ENCODE results near the gene UBD.

UBD gene
- total RNA-seq, result 0 reads per million in 3 donors

- Histone ChIP-seq H3K36me3 (ENCODE audit: control insufficient read depth, insufficient read depth, low read length) (no peaks in the 10 kb centered on the region), H3K4me1 (ENCODE audit: control insufficient read depth, insufficient read depth, low read length, poor library complexity, severe bottlenecking) (no peaks in the 10 kb centered on the region), H3K4me3 (ENCODE audit: insufficient read depth, low read depth, low read length, poor library complexity, severe bottlenecking) (no peak within 1 kb of the TSS), H3K27me3 (replicated peaks; ENCODE audit: control insufficient read depth, insufficient read depth, low read length, poor library complexity, severe bottlenecking) (peaks cover 14% of the 10 kb centered on the region), H3K27ac (ENCODE audit: insufficient read depth, low read length, poor library complexity, severe bottlenecking) (no peak within 1 kb of the TSS), H3K9me3 (ENCODE audit: control insufficient read depth, low read length) (no peaks in the 10 kb centered on the region)
- no peak for DNase-seq
These were observed at the start of gene UBD for GRCh38 chr6:29559524-29560287. TSS of gene UBD (minus strand) at chr6:29559732. CDS start at chr6:29559701, 31 bp downstream.

DNA sequence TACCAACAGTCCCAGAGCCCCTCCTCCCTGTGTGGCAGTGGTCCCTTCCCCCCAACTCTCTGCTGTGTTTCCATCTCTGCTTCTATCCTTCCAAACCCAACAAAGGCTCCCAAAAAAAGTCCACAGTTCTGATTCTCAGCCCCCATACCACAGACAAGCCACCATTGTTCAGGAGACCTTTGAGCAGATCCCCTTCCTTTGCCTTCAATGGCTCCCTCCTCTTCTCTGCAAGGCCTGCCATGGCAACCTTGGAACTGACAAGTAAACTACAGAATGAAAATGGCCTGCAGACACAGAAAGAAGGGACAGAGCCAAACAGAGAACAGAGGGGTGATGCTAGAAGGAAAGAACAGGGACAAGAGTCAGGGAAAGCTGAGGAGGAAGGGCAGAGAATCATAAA, 48.6 kb upstream of the UBD start:
- no peak overlapping the region for H3K4me3 ChIP-seq (ENCODE audit: insufficient read depth, low read depth, low read length, poor library complexity, severe bottlenecking)
- H3K9me3 ChIP-seq (ENCODE audit: control insufficient read depth, low read length), result no peaks in the 10 kb centered on the region
- H3K4me1 ChIP-seq (ENCODE audit: control insufficient read depth, insufficient read depth, low read length, poor library complexity, severe bottlenecking), result no peaks in the 10 kb centered on the region
- no peak for DNase-seq
- H3K27me3 ChIP-seq (replicated peaks; ENCODE audit: control insufficient read depth, insufficient read depth, low read length, poor library complexity, severe bottlenecking), result no peaks in the 10 kb centered on the region
- no peak overlapping the region for H3K27ac ChIP-seq (ENCODE audit: insufficient read depth, low read length, poor library complexity, severe bottlenecking)
- peaks cover 74% of the 10 kb centered on the region for H3K36me3 ChIP-seq (ENCODE audit: control insufficient read depth, insufficient read depth, low read length)

GRCh38 chr6:29603930-29604329, 44.4 kb upstream of the UBD start:
- Histone ChIP-seq H3K9me3 (ENCODE audit: control insufficient read depth, low read length) (no peaks in the 10 kb centered on the region), H3K36me3 (ENCODE audit: control insufficient read depth, insufficient read depth, low read length) (peaks cover 50% of the 10 kb centered on the region), H3K27ac (ENCODE audit: insufficient read depth, low read length, poor library complexity, severe bottlenecking) (no peak overlapping the region), H3K27me3 (replicated peaks; ENCODE audit: control insufficient read depth, insufficient read depth, low read length, poor library complexity, severe bottlenecking) (no peaks in the 10 kb centered on the region), H3K4me1 (ENCODE audit: control insufficient read depth, insufficient read depth, low read length, poor library complexity, severe bottlenecking) (no peaks in the 10 kb centered on the region), H3K4me3 (ENCODE audit: insufficient read depth, low read depth, low read length, poor library complexity, severe bottlenecking) (no peak overlapping the region)
- no peak for DNase-seq

- Histone ChIP-seq H3K4me1 (ENCODE audit: control insufficient read depth, insufficient read depth, low read length, poor library complexity, severe bottlenecking) (no peaks in the 10 kb centered on the region), H3K4me3 (ENCODE audit: insufficient read depth, low read depth, low read length, poor library complexity, severe bottlenecking) (no peak overlapping the region), H3K27ac (ENCODE audit: insufficient read depth, low read length, poor library complexity, severe bottlenecking) (no peak overlapping the region), H3K36me3 (ENCODE audit: control insufficient read depth, insufficient read depth, low read length) (peaks cover 45% of the 10 kb centered on the region), H3K9me3 (ENCODE audit: control insufficient read depth, low read length) (no peaks in the 10 kb centered on the region), H3K27me3 (replicated peaks; ENCODE audit: control insufficient read depth, insufficient read depth, low read length, poor library complexity, severe bottlenecking) (no peaks in the 10 kb centered on the region)
- no peak for DNase-seq
These were observed 43.9 kb upstream of the UBD start for GRCh38 chr6:29603456-29603855.

GRCh38 chr6:29602564-29603361, 43.2 kb upstream of the UBD start:
- Histone ChIP-seq H3K27ac (ENCODE audit: insufficient read depth, low read length, poor library complexity, severe bottlenecking) (no peak overlapping the region), H3K9me3 (ENCODE audit: control insufficient read depth, low read length) (no peaks in the 10 kb centered on the region), H3K4me1 (ENCODE audit: control insufficient read depth, insufficient read depth, low read length, poor library complexity, severe bottlenecking) (no peaks in the 10 kb centered on the region), H3K36me3 (ENCODE audit: control insufficient read depth, insufficient read depth, low read length) (peaks cover 42% of the 10 kb centered on the region), H3K27me3 (replicated peaks; ENCODE audit: control insufficient read depth, insufficient read depth, low read length, poor library complexity, severe bottlenecking) (no peaks in the 10 kb centered on the region), H3K4me3 (ENCODE audit: insufficient read depth, low read depth, low read length, poor library complexity, severe bottlenecking) (no peak overlapping the region)
- DNase-seq, result no peak

DNA sequence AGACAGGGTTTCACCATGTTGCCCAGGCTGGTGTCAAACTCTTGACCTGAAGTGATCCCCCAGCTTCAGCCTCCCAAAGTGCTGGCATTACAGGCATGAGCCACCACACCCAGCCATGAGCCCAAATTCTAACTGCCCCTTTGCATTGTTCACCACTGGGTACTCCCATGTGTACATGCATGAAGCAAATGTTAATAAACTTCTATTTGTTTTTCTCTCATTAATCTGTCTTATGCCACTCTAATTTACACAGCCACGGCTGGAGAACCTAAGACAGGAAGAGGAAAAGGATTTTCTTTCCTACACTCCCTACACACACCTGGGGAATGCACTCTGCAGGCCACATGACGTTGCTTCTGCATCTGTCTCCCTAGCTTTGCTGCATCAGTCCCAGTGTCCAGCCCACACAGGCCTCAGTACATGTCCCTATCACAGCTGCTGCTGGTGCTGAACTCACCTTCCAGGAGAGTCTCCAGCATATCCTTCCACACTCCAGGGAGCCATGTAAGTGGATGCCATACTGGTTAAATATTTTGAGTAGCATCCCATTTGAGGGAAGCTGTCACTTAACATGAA, 38.7 kb upstream of the UBD start:
- DNase-seq, result no peak
- Histone ChIP-seq H3K36me3 (ENCODE audit: control insufficient read depth, insufficient read depth, low read length) (peaks cover 7% of the 10 kb centered on the region), H3K27ac (ENCODE audit: insufficient read depth, low read length, poor library complexity, severe bottlenecking) (no peak overlapping the region)

GRCh38 chr6:29597184-29597583, 37.7 kb upstream of the UBD start:
- Histone ChIP-seq H3K9me3 (ENCODE audit: control insufficient read depth, low read length) (no peaks in the 10 kb centered on the region), H3K36me3 (ENCODE audit: control insufficient read depth, insufficient read depth, low read length) (peaks cover 3% of the 10 kb centered on the region), H3K4me1 (ENCODE audit: control insufficient read depth, insufficient read depth, low read length, poor library complexity, severe bottlenecking) (no peaks in the 10 kb centered on the region), H3K27me3 (replicated peaks; ENCODE audit: control insufficient read depth, insufficient read depth, low read length, poor library complexity, severe bottlenecking) (no peaks in the 10 kb centered on the region), H3K27ac (ENCODE audit: insufficient read depth, low read length, poor library complexity, severe bottlenecking) (no peak overlapping the region), H3K4me3 (ENCODE audit: insufficient read depth, low read depth, low read length, poor library complexity, severe bottlenecking) (no peak overlapping the region)
- no peak for DNase-seq

More for the DNA sequence above, 38.7 kb upstream of the UBD start:
- no peaks in the 10 kb centered on the region for H3K27me3 ChIP-seq (replicated peaks; ENCODE audit: control insufficient read depth, insufficient read depth, low read length, poor library complexity, severe bottlenecking)
- no peak overlapping the region for H3K4me3 ChIP-seq (ENCODE audit: insufficient read depth, low read depth, low read length, poor library complexity, severe bottlenecking)
- H3K9me3 ChIP-seq (ENCODE audit: control insufficient read depth, low read length), result no peaks in the 10 kb centered on the region
- H3K4me1 ChIP-seq (ENCODE audit: control insufficient read depth, insufficient read depth, low read length, poor library complexity, severe bottlenecking), result no peaks in the 10 kb centered on the region

DNA sequence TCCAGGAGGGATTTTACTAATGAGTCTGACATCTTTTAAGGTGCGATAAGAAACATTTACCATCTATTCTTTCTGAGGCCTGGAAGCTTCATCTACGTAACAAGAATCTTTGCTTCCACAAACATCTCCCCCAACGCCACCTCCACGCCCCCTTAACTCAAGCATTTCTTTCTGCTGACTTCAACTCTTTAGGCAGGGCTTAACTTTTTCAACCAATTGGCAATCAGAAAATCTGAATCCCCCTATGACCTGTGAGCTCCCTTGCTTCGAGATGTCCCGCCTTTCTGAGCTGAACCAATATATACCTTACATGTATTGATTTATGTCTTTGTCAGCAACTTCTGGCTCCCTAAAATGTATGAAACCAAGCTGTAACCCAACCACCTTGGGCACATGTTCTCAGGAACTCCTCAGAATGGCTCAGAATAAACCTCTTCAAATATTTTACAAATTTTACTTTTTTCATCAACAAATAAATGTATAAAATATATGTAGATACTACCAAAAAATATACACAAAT, 36.9 kb upstream of the UBD start:
- Histone ChIP-seq H3K4me3 (ENCODE audit: insufficient read depth, low read depth, low read length, poor library complexity, severe bottlenecking) (no peak overlapping the region), H3K27ac (ENCODE audit: insufficient read depth, low read length, poor library complexity, severe bottlenecking) (no peak overlapping the region), H3K27me3 (replicated peaks; ENCODE audit: control insufficient read depth, insufficient read depth, low read length, poor library complexity, severe bottlenecking) (no peaks in the 10 kb centered on the region), H3K36me3 (ENCODE audit: control insufficient read depth, insufficient read depth, low read length) (no peaks in the 10 kb centered on the region), H3K4me1 (ENCODE audit: control insufficient read depth, insufficient read depth, low read length, poor library complexity, severe bottlenecking) (no peaks in the 10 kb centered on the region), H3K9me3 (ENCODE audit: control insufficient read depth, low read length) (no peaks in the 10 kb centered on the region)
- DNase-seq, result no peak

DNA sequence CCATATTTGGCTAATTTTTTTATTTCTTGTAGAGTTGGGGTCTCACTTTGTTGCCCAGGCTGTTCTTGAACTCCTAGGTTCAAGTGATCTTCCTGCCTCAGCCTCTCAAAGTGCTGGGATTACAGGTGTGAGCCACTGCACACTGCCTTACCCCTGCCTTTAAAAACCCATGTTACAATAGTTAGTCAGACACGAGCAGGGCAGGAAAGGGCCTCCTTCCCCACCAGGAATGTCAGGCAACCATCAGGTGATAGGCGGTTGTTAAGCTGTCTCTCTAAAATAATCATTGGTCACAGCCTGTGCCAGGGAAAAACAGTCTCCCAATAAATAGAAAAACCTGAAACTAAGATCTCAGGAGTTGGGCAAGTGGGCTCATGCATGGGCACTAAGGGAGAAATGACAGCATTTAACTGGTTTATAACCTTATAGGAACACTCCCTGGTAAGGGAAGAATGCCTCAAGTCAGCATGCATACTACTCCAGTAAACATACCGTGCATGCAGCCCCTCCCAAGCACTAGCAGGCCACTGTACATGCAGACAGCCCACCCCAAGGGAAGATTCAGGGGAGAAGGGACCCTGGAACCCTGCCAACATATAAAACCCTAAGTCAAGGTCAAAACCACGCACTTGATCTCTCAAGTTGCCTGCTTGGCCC, 33.8 kb upstream of the UBD start:
- Histone ChIP-seq H3K4me1 (ENCODE audit: control insufficient read depth, insufficient read depth, low read length, poor library complexity, severe bottlenecking) (no peaks in the 10 kb centered on the region), H3K27ac (ENCODE audit: insufficient read depth, low read length, poor library complexity, severe bottlenecking) (no peak overlapping the region), H3K4me3 (ENCODE audit: insufficient read depth, low read depth, low read length, poor library complexity, severe bottlenecking) (no peak overlapping the region), H3K27me3 (replicated peaks; ENCODE audit: control insufficient read depth, insufficient read depth, low read length, poor library complexity, severe bottlenecking) (peaks cover 3% of the 10 kb centered on the region), H3K9me3 (ENCODE audit: control insufficient read depth, low read length) (no peaks in the 10 kb centered on the region), H3K36me3 (ENCODE audit: control insufficient read depth, insufficient read depth, low read length) (no peaks in the 10 kb centered on the region)
- DNase-seq, result no peak

Data from effector memory CD4-positive, alpha-beta T cell (primary cell).